Lung (tissue), 12 donors: ENCODE results near the gene MAML3. TPM values are rescaled to one million over a fixed set of nuclear protein-coding genes. Genes with fewer than 3 reads are reported as not detected.

Experiments
- ATAC-seq: fragments of 200-7000 bp; cut with Tn5 transposase; one replicate; pipeline ENCODE4 v1.9.1; 2020; ENCODE audit warnings: moderate number of reproducible peaks; ENCODE audit not compliant: insufficient read depth, low FRiP score
- DNase-seq, 3 donors: peaks; one replicate each; pipeline ENCODE4 v3.0.0-alpha.2; 2013 to 2017
- H3K27ac ChIP-seq, 2 donors: one replicate each; pipeline ENCODE4 v1.5.1; 2013; ENCODE audit warnings: mild to moderate bottlenecking in 2 of 2, moderate library complexity in 2 of 2, control low read depth in 1 of 2, inconsistent platforms in 1 of 2, low read depth in 1 of 2, low read length in 1 of 2
- H3K27me3 ChIP-seq, 3 donors: one replicate each; pipeline ENCODE4 v1.5.1; 2013; ENCODE audit warnings: low read length in 2 of 3; ENCODE audit not compliant: control insufficient read depth in 3 of 3, insufficient read depth in 3 of 3
- H3K36me3 ChIP-seq, 4 donors: one replicate each; pipeline ENCODE4 v1.5.1; 2013; ENCODE audit warnings: low read length in 4 of 4, mild to moderate bottlenecking in 1 of 4, moderate library complexity in 1 of 4; ENCODE audit not compliant: control insufficient read depth in 4 of 4, insufficient read depth in 4 of 4
- H3K4me1 ChIP-seq, 5 donors: one replicate each; pipeline ENCODE4 v1.5.1; 2013; ENCODE audit warnings: low read length in 5 of 5, mild to moderate bottlenecking in 2 of 5, moderate library complexity in 1 of 5; ENCODE audit not compliant: control insufficient read depth in 5 of 5, insufficient read depth in 5 of 5
- H3K4me3 ChIP-seq: one replicate; pipeline ENCODE4 v1.5.1; 2013; ENCODE audit warnings: mild to moderate bottlenecking, control low read depth, moderate library complexity
- H3K9ac ChIP-seq, 2 donors: one replicate each; pipeline ENCODE4 v1.5.1; 2013; ENCODE audit warnings: low read length in 2 of 2, control low read depth in 1 of 2; ENCODE audit not compliant: insufficient read depth in 1 of 2
- H3K9me3 ChIP-seq, 4 donors: one replicate each; pipeline ENCODE4 v1.5.1; 2013; ENCODE audit warnings: low read length in 3 of 4, mild to moderate bottlenecking in 1 of 4, moderate library complexity in 1 of 4; ENCODE audit not compliant: control insufficient read depth in 4 of 4, insufficient read depth in 3 of 4
- WGBS, 2 donors: extraction: QIAGEN DNeasy Blood & Tissue Kit; methylation state at CpG; one replicate each; pipeline ENCODE4 v1.1.7; 2013; 5-methylcytosine and 5-hydroxymethylcytosine counted together
- polyA plus RNA-seq, 2 donors: library from polyadenylated mRNA; stranded (reverse); fragments of 200-250 nt; gene quantifications; one replicate each; pipeline ENCODE4 v1.2.1, GENCODE V29; 2013
- total RNA-seq, 2 donors: library from RNA; depleted of rRNA in 1 of 2; stranded (reverse); fragments of >200 nt in 1 of 2; gene quantifications; one replicate each; pipeline ENCODE4 v1.2.1, GENCODE V29; 2014 to 2021
- TF ChIP-seq, protein P1 (sequence below): IDR thresholded peaks from 2 replicates; pipeline ENCODE4 v1.5.1; 2012; ENCODE audit warnings: mild to moderate bottlenecking; ENCODE audit errors: control extremely low read depth, extremely low read depth
- donor health status: control.
- donor health status: control.
- donor health status: Bipolar disorder and iron deficiency.
- donor health status: healthy.
- donor health status: DM: yes; HTN: yes; CAD: no.

MAML3 gene
- total and polyA plus RNA-seq, 4 donors, result 3.0 to 16.4 (median 8.5) TPM

DNA sequence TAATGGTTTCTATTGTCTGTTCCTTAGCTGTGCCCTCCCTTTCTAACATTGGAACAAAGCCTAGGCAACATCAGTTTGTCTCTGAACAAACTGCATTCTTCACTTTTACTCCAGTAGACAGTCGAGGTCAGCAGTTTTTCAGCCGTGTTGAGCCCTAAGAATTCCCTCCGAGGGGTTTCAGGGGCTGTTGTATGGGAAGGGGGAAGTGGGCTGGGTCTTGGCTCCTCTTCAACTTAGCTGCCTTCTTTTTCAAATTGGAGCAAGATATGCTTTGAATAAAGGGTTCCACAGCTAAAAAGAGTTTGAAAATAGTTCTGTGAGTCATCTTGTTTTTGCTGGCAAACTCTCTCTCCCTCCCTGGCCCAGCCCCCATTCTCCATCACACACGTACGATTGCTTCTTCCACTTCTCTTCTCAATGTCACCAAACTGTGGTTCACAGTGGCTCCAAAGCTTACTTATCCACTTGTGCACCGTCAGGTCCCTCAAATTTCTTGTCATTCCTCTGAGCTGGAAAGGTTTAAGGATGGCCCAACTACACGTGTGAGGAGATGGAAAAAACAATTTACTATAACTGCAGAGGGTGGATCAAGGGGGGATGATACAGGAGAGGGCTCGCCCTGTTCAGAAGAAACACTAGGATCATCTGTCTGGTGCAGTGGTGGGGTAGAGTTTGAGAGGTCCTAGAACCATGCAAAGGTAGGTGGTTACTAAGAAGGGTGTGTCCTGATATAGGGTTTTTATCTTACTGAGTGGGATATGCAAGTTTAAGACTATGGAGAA is 9.2 kb upstream of the MAML3 start:
- Histone ChIP-seq H3K4me3 (no peak overlapping the region), H3K27ac (no peak overlapping the region), H3K9me3 (peaks cover 0 to 2% (median 0%) of the 10 kb centered on the region in 4 donors), H3K9ac (no peak overlapping the region), H3K4me1 (peaks cover 0 to 6% (median 3%) of the 10 kb centered on the region in 5 donors), H3K27me3 (no peaks in the 10 kb centered on the region), H3K36me3 (no peaks in the 10 kb centered on the region)
- ATAC-seq (no peak), DNase-seq (peak; percentile 18 to 71 (median 51))
- TF ChIP-seq, protein P1, sequence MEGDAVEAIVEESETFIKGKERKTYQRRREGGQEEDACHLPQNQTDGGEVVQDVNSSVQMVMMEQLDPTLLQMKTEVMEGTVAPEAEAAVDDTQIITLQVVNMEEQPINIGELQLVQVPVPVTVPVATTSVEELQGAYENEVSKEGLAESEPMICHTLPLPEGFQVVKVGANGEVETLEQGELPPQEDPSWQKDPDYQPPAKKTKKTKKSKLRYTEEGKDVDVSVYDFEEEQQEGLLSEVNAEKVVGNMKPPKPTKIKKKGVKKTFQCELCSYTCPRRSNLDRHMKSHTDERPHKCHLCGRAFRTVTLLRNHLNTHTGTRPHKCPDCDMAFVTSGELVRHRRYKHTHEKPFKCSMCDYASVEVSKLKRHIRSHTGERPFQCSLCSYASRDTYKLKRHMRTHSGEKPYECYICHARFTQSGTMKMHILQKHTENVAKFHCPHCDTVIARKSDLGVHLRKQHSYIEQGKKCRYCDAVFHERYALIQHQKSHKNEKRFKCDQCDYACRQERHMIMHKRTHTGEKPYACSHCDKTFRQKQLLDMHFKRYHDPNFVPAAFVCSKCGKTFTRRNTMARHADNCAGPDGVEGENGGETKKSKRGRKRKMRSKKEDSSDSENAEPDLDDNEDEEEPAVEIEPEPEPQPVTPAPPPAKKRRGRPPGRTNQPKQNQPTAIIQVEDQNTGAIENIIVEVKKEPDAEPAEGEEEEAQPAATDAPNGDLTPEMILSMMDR, result no peak
- 46 to 48% methylated on average over 8 of the region's 8 CpGs for WGBS, 2 donors

GRCh38 chr4:140162596-140162995 is 8.6 kb upstream of the MAML3 start:
- DNase-seq (no peak), ATAC-seq (no peak)
- no peaks in the 10 kb centered on the region for H3K27me3 ChIP-seq
- H3K27ac ChIP-seq, result no peak overlapping the region
- H3K36me3 ChIP-seq, result no peaks in the 10 kb centered on the region
- H3K9me3 ChIP-seq, result peaks cover 0 to 2% (median 0%) of the 10 kb centered on the region in 4 donors
- 72 to 73% methylated on average over 2 of the region's 2 CpGs for WGBS, 2 donors
- TF ChIP-seq, protein P1, result no peak
- H3K4me3 ChIP-seq, result no peak overlapping the region
- peaks cover 0 to 8% (median 6%) of the 10 kb centered on the region in 5 donors for H3K4me1 ChIP-seq
- no peak overlapping the region for H3K9ac ChIP-seq

DNA sequence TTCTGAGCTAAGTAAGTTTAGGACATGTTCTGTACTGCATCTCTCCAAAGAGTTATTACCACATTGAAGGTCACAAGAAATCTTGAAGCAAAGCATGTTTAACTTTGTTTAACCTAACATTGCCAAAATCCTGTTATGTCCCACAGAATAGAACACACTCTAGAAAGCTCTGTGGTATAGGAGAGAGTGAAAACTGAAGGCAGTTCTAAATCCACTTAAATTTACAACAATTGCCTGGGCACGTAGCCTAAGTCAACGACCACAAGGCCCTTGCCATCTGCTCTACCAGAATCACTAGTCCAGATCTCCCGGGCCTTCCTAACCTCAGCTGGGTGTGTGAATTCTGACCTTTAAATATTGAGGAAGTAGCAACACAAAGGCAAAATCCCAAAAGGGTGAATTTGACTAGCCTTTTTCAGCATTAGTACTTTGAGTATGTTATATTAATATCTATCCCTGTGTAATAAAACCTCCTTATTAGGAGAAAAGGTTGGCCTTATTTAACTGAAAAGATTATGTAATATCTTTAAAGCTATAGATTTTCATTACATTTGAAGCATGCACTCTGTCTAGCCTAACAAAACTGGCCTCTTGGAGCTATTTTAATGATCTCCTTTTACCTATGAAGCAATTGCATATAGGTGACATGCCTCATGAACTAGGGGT is 4.5 kb upstream of the MAML3 start:
- H3K36me3 ChIP-seq, result no peaks in the 10 kb centered on the region
- no peak for ATAC-seq
- H3K4me1 ChIP-seq, result peaks cover 0 to 11% (median 6%) of the 10 kb centered on the region in 5 donors
- TF ChIP-seq, protein P1, result no peak
- peaks cover 0 to 2% (median 0%) of the 10 kb centered on the region in 4 donors for H3K9me3 ChIP-seq
- no peak overlapping the region for H3K9ac ChIP-seq
- no peaks in the 10 kb centered on the region for H3K27me3 ChIP-seq
- no peak overlapping the region for H3K4me3 ChIP-seq
- no peak overlapping the region for H3K27ac ChIP-seq
- peak in 2 of 3 donors; percentile 45 to 58 for DNase-seq
- WGBS, 2 donors, result 25 to 28% methylated on average over 3 of the region's 3 CpGs
